Measurements from ENCODE around the gene RC3H1. TPM values are rescaled to one million over a fixed set of nuclear protein-coding genes. Genes with fewer than 3 reads are reported as not detected.
A peak's percentile ranks its signal among the peaks of the same experiment; 100 is the strongest.
"Not testable (repeated sequence)": the region's sequence is repeated elsewhere in the genome, so short reads cannot be mapped to it uniquely, and the experiment has no call there.

RC3H1 gene
- total RNA-seq, 1 experiment from 2014 or later: 30.0 TPM

DNA sequence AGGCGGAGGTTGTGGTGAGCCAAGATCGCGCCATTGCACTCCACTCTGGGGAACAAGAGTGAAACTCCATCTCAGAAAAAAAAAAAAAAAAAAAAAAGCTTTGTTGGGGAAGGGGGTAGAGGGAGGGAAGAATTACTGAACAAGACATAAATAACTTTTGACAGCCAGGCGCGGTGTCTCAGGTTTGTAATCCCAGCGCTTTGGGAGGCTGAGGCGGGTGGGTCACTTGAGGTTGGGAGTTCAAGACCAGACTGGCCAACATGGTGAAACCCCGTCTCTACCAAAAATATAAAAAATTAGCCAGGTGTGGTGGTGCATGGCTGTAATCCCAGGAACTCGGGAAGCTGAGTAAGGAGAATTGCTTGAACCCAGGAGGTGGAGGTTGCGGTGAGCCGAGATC lies 28.2 kb downstream of the RC3H1 start:
- in situ Hi-C loops (cut with HindIII; ENCODE audit: low pct_unique_long_range_greater_than_20kb, low sequenced_read_pairs); DNase-seq (ENCODE audit: low read depth, low spot score): not testable (repeated sequence)

DNA sequence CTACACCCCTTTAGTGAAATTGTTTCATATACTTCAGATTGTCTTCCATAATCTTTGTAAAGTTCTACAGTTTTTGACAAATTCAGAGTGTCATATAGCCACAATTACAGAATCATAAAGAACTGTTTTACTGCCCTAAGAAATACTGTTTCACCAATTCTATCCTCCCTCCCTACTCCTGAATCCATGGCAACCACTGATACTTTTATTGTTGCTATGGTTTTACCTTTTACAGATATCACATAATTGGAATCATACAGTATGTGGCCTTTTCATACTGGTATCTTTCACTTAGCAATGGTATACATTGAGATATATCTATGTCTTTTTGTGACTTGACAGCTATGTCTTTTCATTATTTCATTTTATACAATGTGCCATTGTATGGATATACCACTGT lies 34.1 kb downstream of the RC3H1 start:
- no peak for DNase-seq (ENCODE audit: low read depth, low spot score)
- in situ Hi-C loops (cut with HindIII; ENCODE audit: low pct_unique_long_range_greater_than_20kb, low sequenced_read_pairs): no loop called here

DNA sequence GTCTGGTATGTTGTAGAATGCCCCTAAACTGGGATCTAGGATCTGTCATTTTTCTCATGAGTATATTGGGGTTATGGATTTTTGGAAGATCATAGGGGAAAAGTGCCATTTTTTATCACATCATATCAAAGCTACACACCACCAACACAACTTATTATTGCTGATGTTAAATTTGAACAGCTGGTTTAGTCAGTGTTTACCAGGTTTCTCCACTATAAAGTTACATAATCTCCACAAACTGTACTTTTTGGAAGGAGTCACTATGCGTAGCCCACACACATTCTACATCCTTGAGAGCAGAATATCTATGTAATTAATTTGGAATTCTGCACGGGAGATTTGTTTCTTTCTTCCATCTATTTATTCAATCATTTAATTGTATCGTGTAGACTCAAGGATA lies 35.2 kb downstream of the RC3H1 start:
- in situ Hi-C loops (cut with HindIII; ENCODE audit: low pct_unique_long_range_greater_than_20kb, low sequenced_read_pairs): no loop called here
- DNase-seq (ENCODE audit: low read depth, low spot score): no peak

DNA sequence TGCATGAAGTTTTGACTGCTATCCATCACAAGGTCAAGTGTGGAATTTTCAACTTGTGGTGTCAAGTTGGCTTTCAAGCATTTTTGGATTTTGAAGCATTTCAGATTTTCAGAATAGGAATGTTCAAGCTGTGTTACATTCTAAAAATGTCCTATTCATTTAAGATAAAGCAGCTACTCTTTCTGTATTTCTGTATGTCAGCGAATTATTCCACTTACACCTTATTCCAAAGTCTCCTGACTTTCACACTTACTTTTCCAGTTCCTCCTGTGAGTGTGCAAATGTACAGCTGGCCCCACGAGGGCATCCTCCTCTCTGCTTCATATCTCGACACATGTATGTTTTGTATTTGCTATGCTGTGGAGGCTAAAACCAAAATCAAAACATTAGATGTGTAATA lies 51.9 kb downstream of the RC3H1 start:
- in situ Hi-C loops (cut with HindIII; ENCODE audit: low pct_unique_long_range_greater_than_20kb, low sequenced_read_pairs): no loop called here
- no peak for DNase-seq (ENCODE audit: low read depth, low spot score)

- DNase-seq (ENCODE audit: low read depth, low spot score); in situ Hi-C loops (cut with HindIII; ENCODE audit: low pct_unique_long_range_greater_than_20kb, low sequenced_read_pairs): not testable (repeated sequence)
Measured at GRCh38 chr1:173965896-173966295, 56.3 kb downstream of the RC3H1 start.

DNA sequence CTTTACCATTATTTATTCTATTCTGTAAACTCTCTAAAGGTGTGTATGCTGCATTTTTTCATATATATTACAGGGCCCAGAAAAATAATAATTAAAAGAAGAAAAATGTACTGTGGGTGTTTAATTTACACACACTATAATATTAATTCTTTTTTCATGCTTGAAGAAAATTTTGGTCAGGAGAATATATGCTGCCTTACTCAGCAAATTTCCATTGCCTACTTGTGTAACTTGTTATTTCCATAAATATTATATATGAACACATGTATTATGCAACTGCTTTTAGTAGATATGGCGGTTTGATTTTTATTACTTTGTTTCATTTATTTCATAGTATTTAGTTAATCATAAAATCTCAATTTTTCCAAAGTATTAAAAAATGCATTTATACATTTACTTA lies 58.7 kb downstream of the RC3H1 start:
- in situ Hi-C loops (cut with HindIII; ENCODE audit: low pct_unique_long_range_greater_than_20kb, low sequenced_read_pairs): no loop called here
- DNase-seq (ENCODE audit: low read depth, low spot score): no peak

DNA sequence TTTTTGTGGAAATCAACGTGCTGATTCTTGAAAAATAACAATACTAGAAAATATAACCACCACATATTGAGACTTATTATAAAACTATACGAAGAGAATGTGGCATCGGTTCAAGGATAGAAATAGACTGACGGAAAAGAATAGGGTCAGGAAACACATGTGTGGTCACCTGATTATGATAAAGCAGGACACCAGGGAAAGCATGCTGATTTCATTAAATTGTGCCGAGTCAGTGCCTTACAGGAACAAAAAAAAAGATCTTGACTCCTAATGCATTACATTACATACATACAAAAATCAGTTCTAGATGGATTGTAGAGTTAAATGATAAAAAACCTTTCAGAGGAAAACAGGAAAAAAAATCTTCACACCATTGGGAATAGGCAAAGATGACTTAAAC lies 61.5 kb downstream of the RC3H1 start:
- in situ Hi-C loops (cut with HindIII; ENCODE audit: low pct_unique_long_range_greater_than_20kb, low sequenced_read_pairs): no loop called here
- DNase-seq (ENCODE audit: low read depth, low spot score): peak; percentile 29

GRCh38 chr1:173954179-173954578 lies 68.0 kb downstream of the RC3H1 start:
- DNase-seq (ENCODE audit: low read depth, low spot score): no peak
- in situ Hi-C loops (cut with HindIII; ENCODE audit: low pct_unique_long_range_greater_than_20kb, low sequenced_read_pairs): no loop called here

DNA sequence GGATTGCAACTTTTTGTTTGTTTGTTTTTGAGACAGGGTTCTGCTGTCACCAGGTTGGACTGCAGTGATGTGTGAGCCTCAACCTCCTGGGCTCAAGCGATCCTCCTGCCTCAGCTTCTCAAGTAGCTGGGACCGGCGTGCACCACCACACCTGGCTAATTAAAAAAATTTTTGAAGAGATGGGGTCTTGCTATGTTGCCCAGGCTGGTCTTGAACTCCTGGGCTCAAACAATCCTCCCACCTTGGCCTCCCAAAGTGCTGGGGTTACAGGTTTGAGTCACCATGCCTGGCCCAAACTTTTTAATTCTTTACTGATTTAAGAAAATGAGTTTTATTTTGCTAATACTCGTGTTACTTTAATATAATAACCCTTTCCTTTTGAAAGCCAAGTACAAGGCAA lies 73.6 kb downstream of the RC3H1 start:
- DNase-seq (ENCODE audit: low read depth, low spot score): no peak
- in situ Hi-C loops (cut with HindIII; ENCODE audit: low pct_unique_long_range_greater_than_20kb, low sequenced_read_pairs): no loop called here

- no peak for DNase-seq (ENCODE audit: low read depth, low spot score)
- in situ Hi-C loops (cut with HindIII; ENCODE audit: low pct_unique_long_range_greater_than_20kb, low sequenced_read_pairs): no loop called here
Measured at GRCh38 chr1:173946380-173946921, 75.7 kb downstream of the RC3H1 start.

- DNase-seq (ENCODE audit: low read depth, low spot score): no peak
- in situ Hi-C loops (cut with HindIII; ENCODE audit: low pct_unique_long_range_greater_than_20kb, low sequenced_read_pairs): no loop called here
Measured at GRCh38 chr1:173937062-173937461, 85.1 kb downstream of the RC3H1 start.

DNA sequence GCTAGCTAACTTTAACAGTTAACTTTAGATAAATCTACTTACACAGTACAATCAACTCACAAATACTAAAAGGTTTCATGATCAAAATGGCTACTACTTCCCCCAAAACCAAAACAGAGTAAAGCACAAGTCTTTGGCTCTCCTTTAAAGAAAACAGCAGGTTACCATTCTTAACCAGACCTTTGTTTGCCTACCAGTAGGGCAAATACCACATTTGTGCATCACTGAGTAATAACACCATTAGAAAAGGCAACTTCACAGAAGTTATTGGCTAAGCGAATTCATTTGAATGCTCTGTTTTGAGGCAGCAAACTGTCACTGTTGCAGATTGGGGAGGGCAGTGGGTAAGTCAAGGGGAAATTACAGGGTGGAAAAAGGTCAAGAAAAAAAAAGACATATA lies 87.7 kb downstream of the RC3H1 start:
- in situ Hi-C loops (cut with HindIII; ENCODE audit: low pct_unique_long_range_greater_than_20kb, low sequenced_read_pairs): no loop called here

DNA sequence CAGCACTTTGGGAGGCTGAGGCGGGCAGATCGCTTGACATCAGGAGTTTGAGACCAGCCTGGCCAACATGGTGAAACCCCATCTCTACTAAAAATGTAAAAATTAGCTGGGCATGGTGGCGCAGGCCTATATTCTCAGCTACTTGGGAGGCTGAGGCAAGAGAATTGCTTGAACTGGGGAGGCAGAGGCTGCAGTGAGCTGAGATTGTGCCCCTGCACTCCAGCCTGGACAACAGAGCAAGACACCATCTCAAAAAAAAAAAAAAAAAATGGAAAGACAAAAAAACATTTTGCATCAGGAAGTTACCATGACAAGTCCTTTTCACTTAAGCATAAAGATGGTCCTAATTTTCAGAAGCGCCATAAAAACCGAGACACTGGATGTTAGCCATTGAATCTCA lies 91.6 kb downstream of the RC3H1 start:
- in situ Hi-C loops (cut with HindIII; ENCODE audit: low pct_unique_long_range_greater_than_20kb, low sequenced_read_pairs); DNase-seq (ENCODE audit: low read depth, low spot score): not testable (repeated sequence)

More for the DNA sequence above, 87.7 kb downstream of the RC3H1 start:
- no peak for DNase-seq (ENCODE audit: low read depth, low spot score)

- in situ Hi-C loops (cut with HindIII; ENCODE audit: low pct_unique_long_range_greater_than_20kb, low sequenced_read_pairs): no loop called here
Measured at GRCh38 chr1:173925306-173926242, 96.6 kb downstream of the RC3H1 start.

GRCh38 chr1:173920861-173921260 lies 101.3 kb downstream of the RC3H1 start:
- in situ Hi-C loops (cut with HindIII; ENCODE audit: low pct_unique_long_range_greater_than_20kb, low sequenced_read_pairs): no loop called here
- peak; percentile 41 for DNase-seq (ENCODE audit: low read depth, low spot score)

More at GRCh38 chr1:173925306-173926242, 96.6 kb downstream of the RC3H1 start:
- DNase-seq (ENCODE audit: low read depth, low spot score): no peak

- in situ Hi-C loops (cut with HindIII; ENCODE audit: low pct_unique_long_range_greater_than_20kb, low sequenced_read_pairs): no loop called here
- no peak for DNase-seq (ENCODE audit: low read depth, low spot score)
Measured at GRCh38 chr1:173917635-173918493, 104.3 kb downstream of the RC3H1 start.

- in situ Hi-C loops (cut with HindIII; ENCODE audit: low pct_unique_long_range_greater_than_20kb, low sequenced_read_pairs): no loop called here
- DNase-seq (ENCODE audit: low read depth, low spot score): no peak
Measured at GRCh38 chr1:173917149-173917548, 105.0 kb downstream of the RC3H1 start, which contains the start of gene SERPINC1. SERPINC1 (minus strand) TSS chr1:173917327; CDS start chr1:173917259, 68 bp downstream.

GRCh38 chr1:173916667-173917066 lies 105.5 kb downstream of the RC3H1 start:
- in situ Hi-C loops (cut with HindIII; ENCODE audit: low pct_unique_long_range_greater_than_20kb, low sequenced_read_pairs): no loop called here
- DNase-seq (ENCODE audit: low read depth, low spot score): no peak

Data from SK-MEL-5 (cell line).